NOMO-1 (cell line): ENCODE results near the gene SLC13A1.

Experiments
- DNase-seq, 2 experiments: peaks; one replicate each; lab custom pipeline; 2025; ENCODE audit not compliant: unreplicated experiment in 2 of 2; lab: John Stamatoyannopoulos, UW

SLC13A1 gene

DNA sequence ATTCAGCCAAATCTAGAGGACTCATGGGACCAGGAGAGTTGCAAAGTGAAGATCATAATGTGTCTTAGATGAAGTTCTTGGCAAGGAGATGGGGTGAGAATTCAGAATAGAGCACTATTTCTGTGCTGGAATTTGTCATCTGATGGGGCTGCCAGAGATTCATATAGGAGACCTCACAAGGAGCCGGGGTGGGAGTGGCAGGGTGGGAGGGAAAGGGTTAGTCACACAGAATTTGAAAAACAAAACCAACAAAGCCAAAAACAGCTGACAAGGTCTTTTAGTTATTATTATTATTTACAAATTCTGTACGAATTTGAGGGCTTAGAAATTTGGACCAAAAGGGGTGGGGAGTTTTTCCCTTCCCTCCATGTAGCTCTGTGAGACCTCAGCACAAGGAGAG lies 1.7 kb downstream of the SLC13A1 start:
- no peak for DNase-seq

DNA sequence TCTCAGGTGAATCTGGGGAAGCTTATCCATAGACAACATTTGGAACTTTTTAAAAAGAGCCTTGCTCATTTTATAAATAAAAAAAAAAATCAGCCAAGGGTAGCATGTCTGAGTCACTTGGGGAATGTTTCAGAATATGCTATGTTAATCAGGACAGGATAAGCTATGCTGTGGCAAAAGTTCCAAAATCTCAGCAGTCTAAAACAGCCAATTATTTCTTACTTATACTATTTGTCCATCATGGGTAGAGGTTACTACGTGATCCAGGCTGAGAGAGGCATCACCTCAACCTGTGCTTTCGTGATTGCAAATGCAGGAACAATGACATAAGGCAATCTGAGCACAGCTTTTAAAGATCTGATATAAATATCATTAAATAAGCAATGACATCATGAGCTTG lies 6.5 kb downstream of the SLC13A1 start:
- DNase-seq = no peak

DNA sequence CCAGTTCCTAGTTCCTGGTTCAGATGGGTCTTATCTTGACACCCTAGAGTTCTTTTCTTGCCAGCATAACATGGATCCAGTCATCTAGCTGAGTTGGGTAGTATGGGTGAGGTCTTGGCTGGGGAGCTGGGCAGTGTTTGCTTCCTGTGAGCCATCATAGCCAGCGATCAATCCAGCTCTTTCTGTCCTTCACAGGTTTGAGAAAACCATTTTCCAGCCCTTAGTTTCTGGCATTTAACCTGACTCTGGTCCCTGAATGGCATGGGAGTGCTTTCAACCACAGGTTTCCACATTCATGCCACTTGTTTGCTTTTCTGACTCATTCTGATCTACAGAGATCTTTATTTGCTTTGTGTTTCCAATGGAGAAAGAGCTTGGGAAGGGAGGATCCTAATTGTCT lies 8.6 kb downstream of the SLC13A1 start:
- DNase-seq = no peak

DNA sequence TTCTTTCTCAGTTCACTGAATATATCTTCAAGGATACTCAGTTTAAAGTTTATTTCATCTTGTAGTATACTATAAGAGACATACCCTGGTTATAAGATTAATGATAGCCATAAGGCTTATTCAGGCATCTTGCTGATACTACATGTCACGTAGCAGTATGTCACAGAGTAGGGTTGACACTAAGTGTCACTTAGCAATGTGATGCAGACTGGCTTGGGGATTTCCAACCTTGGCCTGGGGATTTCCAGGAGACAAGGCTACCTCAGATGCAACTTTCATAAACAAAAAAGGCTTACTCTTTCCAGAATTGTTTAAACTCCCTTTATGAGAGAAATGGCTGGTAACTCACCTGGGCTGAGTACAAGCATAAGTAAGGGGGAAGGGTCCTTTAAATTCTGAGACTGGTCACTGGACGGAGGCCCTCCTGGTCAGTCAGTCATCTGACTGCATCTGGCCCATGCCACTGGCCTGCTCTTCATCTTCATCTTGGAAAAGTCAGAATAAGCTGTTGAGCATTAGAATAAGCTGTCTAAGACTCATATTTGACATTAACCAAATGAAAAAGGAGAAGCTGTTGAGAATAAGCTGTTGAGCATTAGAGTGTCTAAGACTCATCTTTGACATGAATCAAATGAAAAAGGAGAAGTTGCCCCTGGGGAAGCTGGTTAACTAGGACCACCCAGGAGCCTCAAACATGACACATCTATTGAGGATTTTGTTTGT lies 9.5 kb downstream of the SLC13A1 start:
- no peak for DNase-seq

GRCh38 chr7:123185756-123186155 lies 14.0 kb downstream of the SLC13A1 start:
- DNase-seq = no peak

DNA sequence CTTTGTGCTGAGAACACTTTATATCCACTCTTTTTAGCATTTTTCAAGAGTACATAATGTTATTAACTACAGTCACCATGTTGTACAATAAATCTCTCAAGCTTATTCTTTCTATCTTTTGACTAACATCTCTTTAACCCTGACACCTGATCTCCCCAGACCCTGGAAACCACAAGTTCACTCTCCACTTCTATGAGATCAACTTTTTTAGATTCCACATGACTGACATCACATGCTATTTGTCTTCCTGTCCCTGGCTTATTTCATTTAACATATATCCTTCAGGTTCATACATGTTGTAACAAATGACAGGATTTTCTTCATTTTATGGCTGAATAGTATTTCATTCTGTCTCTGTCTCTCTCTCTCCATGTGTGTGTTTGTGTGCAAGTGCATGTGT lies 15.5 kb downstream of the SLC13A1 start:
- DNase-seq = no peak

GRCh38 chr7:123183431-123183830 lies 16.3 kb downstream of the SLC13A1 start:
- DNase-seq = no peak

DNA sequence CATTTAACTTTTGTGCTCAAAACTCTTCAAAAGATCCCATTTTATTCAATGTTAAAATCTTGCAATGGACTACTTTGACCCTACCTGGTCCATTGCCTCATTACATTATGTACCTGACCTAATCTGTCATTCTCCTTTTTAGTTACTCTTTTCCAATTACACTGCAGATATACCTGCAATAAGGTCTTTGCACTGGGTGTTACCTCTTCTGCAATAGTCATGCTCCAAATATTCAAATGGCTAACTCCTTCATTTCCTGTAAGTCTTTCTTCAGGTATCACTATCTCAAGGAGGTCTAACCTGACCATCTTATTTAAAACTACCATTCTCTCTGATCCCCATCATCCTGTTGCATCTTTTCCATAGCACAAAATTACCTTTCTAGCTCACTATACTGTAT lies 22.3 kb downstream of the SLC13A1 start:
- DNase-seq = no peak

- no peak for DNase-seq
These were observed 29.2 kb downstream of the SLC13A1 start for GRCh38 chr7:123170333-123171246.

GRCh38 chr7:123169065-123169464 lies 30.7 kb downstream of the SLC13A1 start:
- DNase-seq = no peak

GRCh38 chr7:123157606-123158005 lies 42.2 kb downstream of the SLC13A1 start:
- DNase-seq = no peak

DNA sequence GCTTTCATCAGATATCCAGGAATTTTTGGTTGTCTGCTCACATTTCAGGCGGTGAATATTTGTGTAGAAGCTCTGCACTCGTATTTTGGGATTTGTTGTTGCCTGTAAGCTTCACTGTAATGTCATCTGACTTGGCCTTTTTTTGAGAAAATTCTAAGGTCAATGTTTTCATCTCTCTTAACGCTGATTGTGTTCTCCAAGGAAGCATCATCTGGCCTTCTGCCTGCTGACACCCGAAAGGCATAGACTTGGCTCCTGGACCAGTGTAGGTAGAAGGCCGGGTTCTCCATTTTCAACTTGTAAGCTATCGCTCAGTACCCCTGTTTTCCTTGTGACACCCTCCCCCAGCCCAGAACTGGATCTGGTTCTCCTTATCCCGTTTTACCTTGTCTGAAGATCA lies 44.2 kb downstream of the SLC13A1 start:
- DNase-seq = no peak

- peak in 1 of 2 experiments; percentile 1 for DNase-seq
These were observed 45.4 kb downstream of the SLC13A1 start for GRCh38 chr7:123154231-123154860.

- no peak for DNase-seq
These were observed 48.3 kb downstream of the SLC13A1 start for GRCh38 chr7:123151443-123151842.

GRCh38 chr7:123148813-123149212 lies 51.0 kb downstream of the SLC13A1 start:
- no peak for DNase-seq

- no peak for DNase-seq
These were observed 56.3 kb downstream of the SLC13A1 start for GRCh38 chr7:123143252-123144006.

- no peak for DNase-seq
These were observed 59.2 kb downstream of the SLC13A1 start for GRCh38 chr7:123140561-123140960.

DNA sequence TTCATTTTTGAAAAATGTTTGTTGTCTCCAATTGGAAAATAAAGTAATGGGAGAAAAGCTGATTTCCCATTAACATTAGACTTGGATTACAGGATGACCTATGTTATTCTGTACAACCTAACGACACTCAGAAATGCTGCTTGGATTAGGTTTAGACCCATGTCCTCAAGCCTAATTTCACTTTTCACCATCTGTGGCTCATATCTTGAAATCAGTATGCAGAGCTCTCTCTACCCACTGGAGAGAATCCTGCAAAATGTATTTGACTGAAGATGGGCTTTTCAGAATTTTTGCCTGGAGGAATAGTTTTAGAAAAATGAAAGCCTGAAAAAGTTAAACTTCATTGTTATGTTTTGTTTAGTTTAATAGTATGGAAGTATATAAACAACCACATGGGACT lies 63.8 kb downstream of the SLC13A1 start:
- DNase-seq = no peak

GRCh38 chr7:123133924-123134323 lies 65.8 kb downstream of the SLC13A1 start:
- DNase-seq = no peak

GRCh38 chr7:123131961-123132360 lies 67.8 kb downstream of the SLC13A1 start:
- no peak for DNase-seq

GRCh38 chr7:123131556-123131955 lies 68.2 kb downstream of the SLC13A1 start:
- no peak for DNase-seq
